Measurements from ENCODE around the gene LBH. TPM values are rescaled to one million over a fixed set of nuclear protein-coding genes. Genes with fewer than 3 reads are reported as not detected.

Gene LBH
- total and polyA plus RNA-seq, 2 donors (not counting 3 experiments of a cell fraction or from before 2014, with no cell fraction given) = 5.3 to 5.5 TPM

- FAIRE-seq (no peak), DNase-seq (ENCODE audit: low read depth, low spot score) (no peak)
- no peaks in the 10 kb centered on the region for H4K20me1 ChIP-seq (replicated peaks; ENCODE audit: control insufficient read depth, extremely low read depth, insufficient read depth, low read length)
- no peak overlapping the region for H3K4me3 ChIP-seq (replicated peaks in 1 of 3; ENCODE audit: insufficient read depth in 1 of 3, low read depth in 1 of 3, low read length in 3 of 3)
- POLR2A ChIA-PET = no interaction called here
- H3K9me1 ChIP-seq (replicated peaks; ENCODE audit: control insufficient read depth, extremely low read depth, insufficient read depth, low read length) = no peaks in the 10 kb centered on the region
- no peaks in the 10 kb centered on the region for H3K36me3 ChIP-seq (ENCODE audit: control insufficient read depth in 2 of 2, extremely low read depth in 1 of 2, insufficient read depth in 2 of 2, low read length in 2 of 2)
- peaks cover 21% of the 10 kb centered on the region for H3K4me1 ChIP-seq (ENCODE audit: control insufficient read depth, extremely low read depth, insufficient read depth, low read length)
- no TSS peak for BruUV-seq (replicated peaks)
- H3K4me2 ChIP-seq (ENCODE audit: insufficient read depth, low read length) = no peak overlapping the region
- CTCF ChIA-PET = no interaction called here
- no peak overlapping the region for H3K9ac ChIP-seq (replicated peaks; ENCODE audit: extremely low read depth, insufficient read depth, low read length)
- dilution Hi-C loops (cut with MboI; ENCODE audit: extremely low pct_ligation_motif_present, low sequenced_read_pairs) (no loop called here), intact Hi-C loops (cut with micrococcal nuclease) (no loop called here)
- no peaks in the 10 kb centered on the region for H3K27me3 ChIP-seq (ENCODE audit: control insufficient read depth in 2 of 2, insufficient read depth in 2 of 2, low read length in 2 of 2)
- H3K9me3 ChIP-seq (replicated peaks; ENCODE audit: control insufficient read depth, insufficient read depth, low read length) = no peaks in the 10 kb centered on the region
- no peak overlapping the region for H2AFZ ChIP-seq (ENCODE audit: low read depth, low read length)
- no peak overlapping the region for H3K27ac ChIP-seq (ENCODE audit: insufficient read depth, low read depth, low read length)
- no peaks in the 10 kb centered on the region for H3K79me2 ChIP-seq (ENCODE audit: control insufficient read depth, insufficient read depth, low read length)
- TF ChIP-seq POLR2A (IDR thresholded peaks at IDR 0.05; ENCODE audit: low read depth, low read length) (no peak), CTCF (IDR thresholded peaks at IDR 0.05; ENCODE audit: extremely low read depth in 1 of 2, insufficient read depth in 1 of 2, low read depth in 1 of 2, low read length in 2 of 2) (no peak), JUN (IDR thresholded peaks at IDR 0.05; ENCODE audit: borderline replicate concordance, insufficient read depth, insufficient read length, low read depth) (no peak), MAX (IDR thresholded peaks at IDR 0.05; ENCODE audit: insufficient read depth, insufficient read length) (no peak), MYC (IDR thresholded peaks at IDR 0.05; ENCODE audit: low read depth, low read length) (no peak), POLR2AphosphoS5 (IDR thresholded peaks at IDR 0.05; ENCODE audit: insufficient read depth, low read depth, low read length) (no peak), GATA2 (IDR thresholded peaks at IDR 0.05; ENCODE audit: insufficient read depth, insufficient read length, low read depth, low read length) (no peak)
These were observed 46.2 kb downstream of the LBH start for GRCh38 chr2:30277582-30277981.

All from endothelial cell of umbilical vein (primary cell).